Kidney tubule cell (primary cell): ENCODE data around the gene USP12.
"Not testable (repeated sequence)": the region's sequence is repeated elsewhere in the genome, so short reads cannot be mapped to it uniquely, and the experiment has no call there.

ENCODE experiments used
- DNase-seq: peaks from one replicate; pipeline ENCODE4 v3.0.0-alpha.2; 2018; ENCODE audit warnings: low spot score

Gene USP12, protein sequence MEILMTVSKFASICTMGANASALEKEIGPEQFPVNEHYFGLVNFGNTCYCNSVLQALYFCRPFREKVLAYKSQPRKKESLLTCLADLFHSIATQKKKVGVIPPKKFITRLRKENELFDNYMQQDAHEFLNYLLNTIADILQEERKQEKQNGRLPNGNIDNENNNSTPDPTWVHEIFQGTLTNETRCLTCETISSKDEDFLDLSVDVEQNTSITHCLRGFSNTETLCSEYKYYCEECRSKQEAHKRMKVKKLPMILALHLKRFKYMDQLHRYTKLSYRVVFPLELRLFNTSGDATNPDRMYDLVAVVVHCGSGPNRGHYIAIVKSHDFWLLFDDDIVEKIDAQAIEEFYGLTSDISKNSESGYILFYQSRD

DNA sequence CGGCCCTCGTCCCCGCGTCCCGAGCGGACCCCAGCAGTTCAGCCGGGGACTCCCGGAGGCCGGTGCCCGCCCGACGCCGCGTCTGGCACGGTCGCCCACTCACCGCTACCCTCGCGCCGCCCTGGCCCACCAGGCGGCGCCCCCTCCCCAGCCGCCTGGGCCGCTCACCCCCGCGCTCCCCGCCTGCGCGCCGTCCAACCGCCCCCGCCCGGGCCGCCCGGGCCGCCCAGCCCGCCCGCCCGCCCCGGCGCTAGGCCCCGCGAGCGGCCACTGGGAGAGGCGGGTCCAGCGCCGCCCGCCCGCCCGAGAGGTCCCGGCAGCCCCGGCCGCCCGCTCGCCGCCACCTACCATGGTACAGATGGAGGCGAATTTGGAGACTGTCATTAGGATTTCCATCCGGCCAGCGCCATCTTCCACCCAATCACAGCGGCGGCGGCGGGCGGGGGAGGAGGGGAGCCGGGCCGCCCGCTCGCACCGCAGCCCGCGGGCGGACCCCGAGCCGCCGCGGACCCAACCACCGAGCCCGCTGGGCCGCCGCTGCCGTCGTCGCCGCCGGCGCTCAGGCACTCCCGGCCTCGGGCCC lies at the start of gene USP12:
TSS of gene USP12 (minus strand) at position 568 of the 583 bp plus-strand sequence. CDS start at position 396, 172 bp downstream.
- no peak for DNase-seq

DNA sequence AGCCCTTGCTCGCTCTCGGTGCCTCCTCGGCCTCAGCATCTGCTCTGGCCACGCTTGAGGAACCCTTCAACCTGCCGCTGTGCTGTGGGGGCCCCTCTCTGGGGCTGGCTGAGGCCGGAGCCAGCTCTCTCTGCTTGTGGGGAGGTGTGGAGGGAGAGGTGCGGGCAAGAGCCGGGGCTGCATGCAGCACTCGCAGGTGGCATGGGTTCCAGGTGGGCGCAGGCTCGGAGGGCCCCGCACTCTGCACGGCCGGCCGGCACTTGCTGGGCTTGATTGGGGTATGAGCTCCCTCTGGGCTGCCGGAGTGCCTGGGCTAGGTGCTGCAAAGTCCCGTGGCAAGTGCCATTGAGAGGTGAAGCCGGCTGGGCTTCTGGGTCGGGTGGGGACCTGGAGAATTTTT lies 48.0 kb upstream of the USP12 start:
- DNase-seq, result no peak

DNA sequence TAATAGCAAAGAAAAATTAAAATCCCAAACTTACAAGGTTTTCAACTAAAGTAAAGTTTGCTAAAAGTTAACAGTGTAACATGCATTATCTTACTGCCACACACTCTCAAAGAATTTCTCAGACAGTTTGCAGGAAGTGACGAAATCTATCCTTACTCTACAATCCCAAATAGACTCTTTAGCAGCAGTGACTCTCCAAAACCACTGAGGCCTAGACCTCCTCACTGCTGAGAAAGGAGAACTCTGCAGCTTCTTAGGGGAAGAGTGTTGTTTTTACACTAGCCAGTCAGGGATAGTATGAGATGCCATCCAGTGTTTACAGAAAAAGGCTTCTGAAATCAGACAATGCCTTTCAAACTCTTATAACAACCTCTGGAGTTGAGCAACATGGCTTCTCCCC lies 47.2 kb upstream of the USP12 start:
- DNase-seq, result not testable (repeated sequence)

DNA sequence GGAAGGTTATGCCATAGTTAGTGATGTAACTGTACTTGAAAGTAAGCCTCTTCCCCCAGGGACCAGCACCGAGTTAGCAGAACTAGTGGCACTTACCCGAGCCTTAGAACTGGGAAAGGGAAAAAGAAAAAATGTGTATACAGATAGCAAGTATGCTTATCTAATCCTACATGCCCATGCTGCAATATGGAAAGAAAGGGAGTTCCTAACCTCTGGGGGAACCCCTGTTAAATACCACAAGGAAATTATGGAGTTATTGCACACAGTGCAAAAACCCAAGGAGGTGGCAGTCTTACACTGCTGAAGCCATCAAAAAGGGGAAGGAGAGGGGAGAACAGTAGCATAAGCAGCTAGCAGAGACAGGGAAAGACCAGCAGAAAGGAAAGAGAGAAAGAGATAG lies 46.2 kb upstream of the USP12 start:
- not testable (repeated sequence) for DNase-seq

DNA sequence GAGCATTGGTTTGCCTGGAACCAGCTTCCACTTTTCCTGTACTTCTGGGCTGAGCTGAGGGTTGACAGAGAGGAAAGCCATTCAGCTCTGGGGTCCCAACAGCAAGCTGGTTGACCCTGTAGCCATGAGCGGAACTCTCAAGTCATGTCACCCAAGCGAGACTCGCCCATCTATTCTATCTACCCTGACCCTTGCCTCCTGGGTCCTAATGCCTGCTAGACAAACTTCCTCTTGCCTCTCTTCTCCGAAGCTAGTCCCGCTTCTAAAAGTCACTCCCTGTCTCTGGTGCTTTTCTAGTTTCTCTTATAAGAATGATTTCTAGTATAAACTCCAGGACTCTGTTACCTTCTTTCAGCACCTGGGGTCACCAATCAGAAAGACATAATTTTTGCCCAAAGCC lies 41.8 kb upstream of the USP12 start:
- not testable (repeated sequence) for DNase-seq

DNA sequence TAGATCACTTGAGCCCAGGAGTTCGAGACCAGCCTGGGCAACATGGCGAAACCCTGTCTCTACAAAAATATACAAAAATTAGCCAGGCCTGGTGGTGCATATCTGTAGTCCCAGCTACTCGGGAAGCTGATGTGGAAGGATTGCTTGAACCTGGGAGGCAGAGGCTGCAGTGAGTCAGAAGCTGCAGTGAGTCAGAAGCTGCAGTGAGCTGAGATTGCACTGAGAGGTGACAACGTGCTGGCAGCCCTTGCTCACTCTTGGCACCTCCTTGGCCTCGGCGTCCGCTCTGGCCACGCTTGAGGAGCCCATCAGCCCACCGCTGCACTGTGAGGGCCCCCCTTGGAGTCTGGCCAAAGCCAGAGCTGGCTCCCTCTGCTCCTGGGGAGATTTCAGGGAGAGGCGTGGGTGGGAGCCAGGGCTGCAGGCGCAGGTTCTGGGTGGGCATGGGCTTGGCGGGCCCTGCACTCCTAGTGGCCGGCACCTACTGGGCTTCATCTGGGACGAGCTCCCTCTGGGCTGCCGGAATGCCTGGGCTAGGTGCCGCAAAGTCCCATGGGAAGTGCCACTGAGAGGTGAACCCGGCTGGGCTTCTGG lies 40.3 kb upstream of the USP12 start:
- DNase-seq, result peak; percentile 85

DNA sequence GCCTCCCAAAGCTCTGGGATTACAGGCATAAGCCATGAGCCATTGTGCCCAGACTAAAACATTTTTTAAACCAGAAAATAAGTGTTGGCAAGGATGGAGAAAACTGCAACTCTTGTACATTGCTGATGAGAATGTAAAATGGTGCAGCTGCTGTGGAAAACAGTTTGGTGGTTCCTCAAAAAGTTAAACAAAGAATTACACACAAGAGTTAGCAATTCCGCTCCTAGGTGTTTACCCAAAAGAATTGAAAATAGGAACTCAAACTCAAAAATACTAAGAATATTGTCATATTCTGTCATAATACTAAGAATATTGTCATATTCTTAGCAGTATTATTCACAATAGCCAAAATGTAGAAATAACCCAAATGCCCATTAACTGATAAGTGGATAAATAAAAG lies 39.7 kb upstream of the USP12 start:
- no peak for DNase-seq

DNA sequence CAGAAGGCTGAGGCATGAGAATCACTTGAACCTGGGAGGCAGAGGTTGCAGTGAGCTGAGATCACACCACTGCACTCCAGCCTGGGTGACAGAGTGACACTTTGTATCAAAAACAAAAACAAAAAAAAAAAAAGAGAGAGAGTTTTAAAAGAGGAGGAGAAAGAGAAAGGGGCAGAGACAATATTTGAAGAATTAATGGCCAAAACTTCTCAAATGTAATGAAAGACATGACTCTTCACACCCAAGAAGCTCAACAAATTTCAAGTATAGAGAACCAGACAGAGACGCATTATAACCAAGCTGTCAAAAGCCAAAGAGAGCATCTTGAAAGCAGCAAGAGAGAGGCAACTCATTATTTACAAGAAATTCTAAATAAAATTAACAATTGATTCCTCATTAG lies 36.9 kb upstream of the USP12 start:
- DNase-seq, result no peak

DNA sequence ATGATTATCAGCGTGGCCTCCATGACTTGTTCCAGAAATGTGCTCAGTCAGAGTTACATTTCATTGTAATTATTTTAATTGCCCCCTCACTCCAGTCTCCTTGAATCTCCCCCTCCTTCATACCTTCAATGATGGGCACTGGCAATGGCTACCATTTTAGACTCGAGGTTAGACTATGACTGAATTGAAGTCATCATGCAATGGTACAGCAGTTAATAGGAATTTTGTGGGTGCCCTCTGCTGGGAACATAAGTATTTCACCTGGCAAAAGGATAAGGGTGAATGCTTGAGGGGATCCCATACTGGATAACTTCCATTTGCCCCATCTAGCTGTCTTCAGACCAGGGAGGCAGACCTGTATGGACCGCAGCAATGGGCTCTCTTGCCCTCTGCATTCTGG lies 32.2 kb upstream of the USP12 start:
- peak; percentile 37 for DNase-seq

DNA sequence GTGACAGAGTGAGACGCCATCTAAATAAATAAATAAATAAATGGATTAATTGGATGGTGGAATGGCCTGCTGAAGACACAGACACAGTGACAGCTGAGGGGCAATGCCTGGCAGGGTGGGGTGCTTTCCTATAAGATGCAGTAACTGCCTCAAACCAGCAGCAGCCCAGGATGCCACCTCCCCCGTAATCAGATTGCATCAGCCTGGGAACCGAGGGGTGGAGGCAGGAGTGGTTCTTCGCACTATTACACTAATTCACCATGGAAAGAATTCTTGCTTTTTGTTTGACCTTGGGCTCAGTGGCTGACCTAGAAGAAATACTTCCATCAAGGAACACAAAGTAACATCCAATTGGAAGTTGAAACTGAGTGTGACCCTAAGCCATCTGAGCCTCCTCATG lies 31.6 kb upstream of the USP12 start:
- DNase-seq, result no peak

DNA sequence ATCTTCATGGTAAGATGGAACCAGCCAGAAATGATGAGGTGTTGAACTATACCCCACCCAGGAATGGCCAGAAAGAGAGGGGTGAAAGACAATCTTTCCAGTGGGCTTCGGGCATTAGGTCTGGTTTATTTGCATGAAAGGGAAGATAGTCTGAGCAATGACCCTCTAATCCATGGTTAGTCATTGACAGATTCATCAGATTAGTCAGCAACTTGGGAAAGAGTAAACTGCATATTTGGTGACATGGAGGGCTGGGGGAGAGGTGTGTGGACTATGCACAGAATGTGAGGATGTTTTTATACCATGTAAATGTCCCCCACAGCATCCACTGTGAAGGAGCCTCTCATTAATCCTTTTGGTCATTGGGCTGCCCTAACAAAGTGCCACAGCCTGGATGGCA lies 30.1 kb upstream of the USP12 start:
- DNase-seq, result peak; percentile 72

DNA sequence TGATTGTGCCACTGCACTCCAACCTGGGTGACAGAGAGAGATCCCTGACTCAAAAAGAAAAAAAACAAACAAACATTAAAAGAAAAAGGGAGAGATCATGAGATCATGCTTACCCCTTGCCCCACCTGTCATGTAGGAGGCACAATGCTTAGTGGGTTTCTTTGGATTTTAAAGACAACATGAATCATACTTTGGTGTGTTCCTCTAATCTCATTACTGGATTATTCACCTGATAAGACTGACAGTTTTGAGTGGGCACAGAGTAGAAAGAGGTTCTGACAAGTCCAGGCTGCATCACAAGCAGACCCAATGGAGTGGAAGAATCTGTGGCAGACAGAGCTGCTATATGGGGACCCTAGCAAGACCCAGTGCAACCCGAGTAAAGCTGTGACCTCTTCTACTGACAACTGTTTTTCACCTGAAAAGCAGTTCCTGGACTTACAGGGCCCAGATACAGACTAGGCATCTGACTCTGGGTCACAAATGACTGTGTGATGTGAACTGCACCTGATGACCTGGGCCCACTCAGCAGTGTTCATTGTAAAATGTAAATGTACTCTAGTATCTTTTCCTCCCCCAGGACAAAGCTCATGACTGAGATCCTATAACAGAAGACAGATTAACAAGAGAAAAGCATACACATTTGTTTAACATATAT lies 28.9 kb upstream of the USP12 start:
- peak; percentile 30 for DNase-seq

DNA sequence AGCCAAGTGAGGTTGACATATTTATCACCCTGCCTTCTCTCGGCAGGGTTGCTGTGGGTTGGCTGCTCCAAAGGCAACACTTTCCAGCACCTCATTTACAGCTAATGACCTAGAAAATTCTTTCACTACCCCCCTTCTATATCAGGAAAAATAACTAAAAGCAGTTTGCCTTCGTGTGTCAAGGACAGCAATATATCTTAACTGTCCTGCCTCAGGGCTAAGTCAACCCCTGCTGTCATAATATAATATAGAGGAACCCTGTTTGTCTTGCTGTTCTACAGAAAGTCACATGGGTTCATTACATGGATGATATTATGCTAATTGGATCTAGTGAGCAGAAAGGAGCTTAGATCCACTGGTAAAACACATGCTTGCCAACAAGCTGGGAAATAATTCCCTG lies 28.1 kb upstream of the USP12 start:
- DNase-seq, result no peak

DNA sequence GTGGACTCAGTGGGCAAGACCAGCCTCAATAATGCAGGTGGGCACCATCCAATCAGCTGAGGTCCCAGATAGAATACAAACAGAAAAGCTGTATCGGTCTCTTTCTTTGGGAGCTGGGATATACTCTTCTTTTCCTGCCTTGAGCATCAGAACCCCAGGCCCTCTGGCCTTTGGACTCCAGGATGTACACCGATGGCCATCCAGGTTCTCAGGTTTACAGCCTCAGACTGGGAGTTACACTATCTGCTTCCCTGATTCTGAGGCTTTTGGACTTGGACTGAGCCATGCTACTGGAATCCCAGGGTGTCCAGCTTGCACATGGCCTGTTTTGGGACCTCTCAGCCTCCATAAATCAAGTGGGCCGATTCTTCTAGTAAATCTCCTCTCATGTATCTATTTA lies 27.6 kb upstream of the USP12 start:
- DNase-seq, result no peak

DNA sequence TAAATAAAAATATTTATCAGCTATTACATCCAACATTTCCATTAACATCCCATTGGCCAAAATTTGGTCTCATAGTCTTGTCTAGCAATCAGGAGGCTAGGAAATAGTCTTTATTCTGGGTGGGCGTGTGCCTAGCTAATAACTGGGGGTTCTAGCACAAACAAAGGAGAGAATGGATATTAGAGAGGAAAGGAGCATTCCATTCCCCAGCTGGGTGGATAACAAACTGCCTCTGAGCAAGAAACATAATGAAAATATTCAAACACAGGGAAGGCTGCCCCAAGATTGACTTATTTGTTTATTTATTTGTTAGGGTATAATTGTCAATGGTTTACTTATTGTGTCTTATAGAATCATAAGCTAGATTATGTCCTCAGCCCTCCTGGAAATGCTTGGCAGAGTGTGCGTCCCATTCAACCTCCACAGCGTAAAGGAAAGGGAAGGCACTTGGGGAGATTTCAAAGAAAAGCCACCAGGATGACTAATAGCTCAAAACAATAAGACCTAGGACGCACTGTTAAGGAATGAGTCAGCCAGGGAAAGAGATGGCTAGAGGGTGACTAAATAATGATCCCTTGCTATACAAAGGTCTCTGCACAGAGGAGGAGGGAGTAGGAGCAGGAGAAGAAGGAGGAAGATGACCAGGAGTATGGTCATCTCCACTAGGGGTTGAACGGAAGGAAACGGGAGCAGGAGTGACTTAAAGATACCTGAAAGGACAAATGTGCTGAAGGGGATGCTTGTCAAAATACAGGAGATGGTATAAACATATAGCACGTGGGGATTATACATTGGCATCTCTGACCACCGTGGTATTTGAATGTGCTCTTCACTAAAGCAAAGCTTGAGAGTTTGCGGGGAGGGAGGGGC lies 23.5 kb upstream of the USP12 start:
- DNase-seq, result peak; percentile 97

DNA sequence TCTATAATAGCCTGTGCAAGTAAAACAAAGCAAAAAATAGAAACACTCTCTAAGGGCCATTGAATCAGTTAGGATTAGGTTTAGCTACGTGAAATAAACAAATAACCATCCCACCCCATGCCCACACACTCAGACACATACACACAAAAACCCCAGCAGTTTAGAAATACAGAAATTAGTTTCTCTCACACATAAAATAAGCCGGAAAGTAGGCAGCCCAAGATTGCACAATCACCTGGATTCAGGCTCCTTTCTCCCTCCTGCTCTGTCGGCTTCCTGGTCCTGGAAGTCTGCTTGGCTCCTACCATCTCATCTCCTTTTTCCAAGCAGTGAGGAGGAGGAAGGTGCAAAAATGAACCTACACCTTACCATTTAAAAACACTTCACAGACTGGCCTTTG lies 22.6 kb upstream of the USP12 start:
- no peak for DNase-seq

DNA sequence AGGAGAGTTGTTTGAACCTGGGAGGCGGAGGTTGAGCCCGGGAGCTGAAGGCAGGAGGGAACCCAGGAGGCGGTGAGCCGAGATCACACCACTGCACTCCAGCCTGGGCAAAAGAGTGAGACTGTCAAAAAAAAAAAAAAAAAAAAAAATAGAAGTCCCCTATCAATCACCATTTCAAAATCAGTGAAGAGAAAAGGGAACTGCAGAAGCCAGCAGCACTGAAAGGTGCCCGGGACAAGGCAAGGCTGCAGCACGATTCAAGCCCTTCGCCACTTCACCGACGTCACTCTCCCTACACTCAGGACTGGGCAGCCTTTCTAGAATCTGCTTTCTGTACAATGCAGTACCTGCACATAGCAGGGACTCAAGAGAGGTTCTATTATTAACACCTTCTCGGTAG lies 21.9 kb upstream of the USP12 start:
- DNase-seq, result no peak

DNA sequence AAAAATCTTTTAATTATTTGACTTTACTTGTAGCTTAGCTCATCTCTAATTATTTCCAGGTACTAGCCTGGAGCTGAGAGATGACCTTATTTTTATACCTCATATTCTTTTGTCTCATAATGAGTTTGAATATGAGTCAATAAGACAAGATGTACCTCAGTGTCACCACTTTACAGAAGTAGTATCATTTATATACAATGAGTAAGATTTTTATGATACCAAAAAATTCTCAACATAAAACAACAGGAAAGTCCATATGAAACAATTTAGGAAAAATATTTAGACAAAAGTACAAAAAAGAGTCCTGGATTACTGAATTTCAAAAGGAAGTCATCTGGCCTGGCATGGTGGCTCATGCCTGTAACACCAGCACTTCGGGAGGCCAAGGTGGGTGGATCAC lies 21.4 kb upstream of the USP12 start:
- DNase-seq, result no peak

DNA sequence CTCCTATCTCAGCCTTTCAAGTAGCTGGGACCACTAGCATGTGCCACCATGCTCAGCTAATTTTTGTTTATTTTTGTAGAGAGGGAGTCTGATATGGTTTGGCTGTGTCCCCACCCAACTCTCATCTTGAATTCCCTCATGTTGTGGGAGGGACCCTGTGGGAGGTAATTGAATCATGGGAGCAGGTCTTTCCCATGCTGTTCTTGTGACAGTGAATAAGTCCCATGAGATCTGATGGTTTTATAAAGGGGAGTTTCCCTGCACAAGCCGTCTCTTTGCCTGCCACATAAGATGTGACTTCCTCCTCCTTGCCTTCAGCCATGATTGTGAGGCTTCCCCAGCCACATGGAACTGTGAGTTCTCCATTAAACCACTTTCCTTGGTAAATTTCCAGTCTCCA lies 20.8 kb upstream of the USP12 start:
- not testable (repeated sequence) for DNase-seq

DNA sequence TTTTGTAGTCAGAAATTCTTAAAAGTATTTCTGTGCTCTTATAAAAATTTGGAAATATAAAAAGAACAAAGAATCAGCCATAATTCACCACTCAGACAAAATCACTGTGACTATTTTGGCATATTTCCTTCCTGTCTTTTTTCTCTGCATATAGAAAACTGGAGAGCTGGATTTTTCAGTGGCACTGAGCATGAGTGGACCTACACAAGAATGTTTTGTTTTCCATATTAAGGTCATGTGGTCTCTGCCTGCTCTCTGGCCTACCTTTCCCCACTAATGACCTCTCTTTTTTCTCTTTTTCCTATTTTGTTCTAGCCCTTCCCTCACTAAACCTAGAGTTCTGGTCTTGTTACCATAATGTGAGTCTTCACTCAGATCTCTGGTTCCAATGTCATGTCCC lies 17.6 kb upstream of the USP12 start:
- no peak for DNase-seq

DNA sequence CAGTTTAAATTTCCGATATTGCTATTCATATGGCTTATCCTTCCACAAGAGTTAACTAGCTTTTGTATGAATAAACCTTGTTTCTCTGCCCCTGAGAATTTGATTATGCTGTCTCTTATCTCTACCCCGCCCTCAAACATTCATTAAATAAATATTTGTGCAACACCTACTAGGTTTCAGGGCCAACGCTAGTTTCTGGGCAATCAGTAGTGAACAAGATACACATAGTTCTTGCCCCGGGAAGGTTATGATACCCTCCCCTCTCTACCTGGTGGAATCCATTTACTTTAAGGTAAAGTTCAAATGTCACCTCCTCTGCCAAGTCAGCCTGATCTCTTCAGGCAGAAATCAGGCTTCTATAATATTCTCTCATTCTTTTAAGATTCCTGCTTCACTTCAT lies 16.6 kb upstream of the USP12 start:
- no peak for DNase-seq

DNA sequence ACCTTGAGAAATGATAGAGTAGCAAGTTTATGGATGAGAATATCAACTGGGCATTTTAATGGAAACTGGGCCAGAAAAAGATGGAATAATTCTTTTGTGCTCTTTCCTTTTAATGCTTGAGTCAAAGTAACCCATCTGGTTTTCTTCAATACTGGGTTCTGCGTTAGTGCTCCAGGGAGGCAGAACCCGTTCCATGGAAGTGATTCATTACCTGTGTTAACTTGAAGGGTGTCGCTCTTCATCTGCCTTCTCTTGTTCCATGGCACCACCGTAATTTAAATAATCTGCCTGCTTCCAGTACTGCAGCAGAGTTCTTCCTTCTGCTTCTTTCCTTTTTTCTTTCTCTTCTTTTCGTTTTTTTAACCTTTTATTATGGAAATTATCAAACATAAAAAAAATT lies 14.7 kb upstream of the USP12 start:
- peak; percentile 43 for DNase-seq
